IMR-90 (cell line): ENCODE results near the gene RGS3. TPM values are rescaled to one million over a fixed set of nuclear protein-coding genes. Genes with fewer than 3 reads are reported as not detected.
A peak's percentile ranks its signal among the peaks of the same experiment; 100 is the strongest.

Source experiments
- ATAC-seq: fragments of 200-7000 bp; cut with Tn5 transposase; 2 replicates; pipeline ENCODE4 v1.9.1; 2020; ENCODE audit warnings: low read depth, mild to moderate bottlenecking, moderate library complexity
- BruUV-seq: library from RNA; stranded (reverse); fragments of 400-500 nt; replicated peaks from 2 replicates; lab custom pipeline; 2021; lab: Mats Ljungman, UMichigan
- CTCF ChIA-PET: fragments of 300-600 bp; formaldehyde crosslinking; extraction: SDS; loops from one replicate; lab custom pipeline; 2021; ENCODE audit warnings: antibody characterized with exemption; lab: Yijun Ruan, JAX
- POLR2A ChIA-PET: fragments of 300-600 bp; sonication (Branson Sonifier 250); formaldehyde crosslinking; loops from one replicate; lab custom pipeline; 2022; ENCODE audit warnings: antibody characterized with exemption; ENCODE audit not compliant: unreplicated experiment; lab: Charles Lee
- DNase-seq: peaks from one replicate; pipeline ENCODE4 v3.0.0; 2013
- H2AFZ ChIP-seq: replicated peaks from 2 replicates; pipeline ENCODE3; 2013; ENCODE audit warnings: low read length, mild to moderate bottlenecking; ENCODE audit not compliant: poor library complexity
- H2AK5ac ChIP-seq: 2 replicates; pipeline ENCODE4 v1.6.1; 2013; ENCODE audit warnings: low read depth, low read length, inconsistent platforms
- H2AK9ac ChIP-seq: replicated peaks from 2 replicates; pipeline ENCODE3; 2013; ENCODE audit warnings: mild to moderate bottlenecking, low read depth, low read length, moderate library complexity; ENCODE audit not compliant: poor library complexity
- H2BK120ac ChIP-seq: 2 replicates; pipeline ENCODE4 v1.6.1; 2013; ENCODE audit warnings: low read depth, low read length, inconsistent platforms
- H2BK15ac ChIP-seq: 3 replicates; pipeline ENCODE4 v1.6.1; 2013; ENCODE audit warnings: low read depth, low read length, inconsistent platforms
- H2BK20ac ChIP-seq: 2 replicates; pipeline ENCODE4 v1.6.1; 2013; ENCODE audit warnings: low read depth, mild to moderate bottlenecking, inconsistent platforms, low read length, moderate library complexity
- H2BK5ac ChIP-seq: 2 replicates; pipeline ENCODE4 v1.6.1; 2013; ENCODE audit warnings: mild to moderate bottlenecking, low read depth, low read length, inconsistent platforms; ENCODE audit not compliant: poor library complexity, severe bottlenecking
- H3K14ac ChIP-seq: replicated peaks from 2 replicates; pipeline ENCODE4 v1.6.1; 2013; ENCODE audit warnings: low read depth, low read length, inconsistent platforms
- H3K18ac ChIP-seq: 2 replicates; pipeline ENCODE4 v1.6.1; 2013; ENCODE audit warnings: low read depth, low read length, control low read depth
- H3K23ac ChIP-seq: 2 replicates; pipeline ENCODE4 v1.6.1; 2013; ENCODE audit warnings: low read depth, low read length, inconsistent platforms
- H3K27ac ChIP-seq: 2 replicates; pipeline ENCODE4 v1.5.1; 2013; ENCODE audit warnings: mild to moderate bottlenecking, control low read depth, low read length; ENCODE audit not compliant: insufficient read depth
- H3K27me3 ChIP-seq: 2 replicates; pipeline ENCODE4 v1.6.1; 2013; ENCODE audit warnings: low read length; ENCODE audit not compliant: control insufficient read depth, insufficient read depth
- H3K36me3 ChIP-seq: 2 replicates; pipeline ENCODE4 v1.6.1; 2013; ENCODE audit warnings: low read length, mixed read lengths; ENCODE audit not compliant: control insufficient read depth, insufficient read depth
- H3K4ac ChIP-seq: 2 replicates; pipeline ENCODE4 v1.6.1; 2013; ENCODE audit warnings: low read depth, low read length, inconsistent platforms
- H3K4me1 ChIP-seq: 2 replicates; pipeline ENCODE4 v1.6.1; 2013; ENCODE audit warnings: low read length, mixed read lengths; ENCODE audit not compliant: control insufficient read depth, insufficient read depth
- H3K4me2 ChIP-seq: 2 replicates; pipeline ENCODE4 v1.6.1; 2013; ENCODE audit warnings: low read depth, mild to moderate bottlenecking, control low read depth, low read length, moderate library complexity
- H3K4me3 ChIP-seq: 2 replicates; pipeline ENCODE4 v1.5.1; 2013; ENCODE audit warnings: low read depth, mild to moderate bottlenecking, control low read depth, low read length, moderate library complexity; ENCODE audit not compliant: insufficient read depth
- H3K56ac ChIP-seq: 2 replicates; pipeline ENCODE4 v1.6.1; 2013; ENCODE audit warnings: low read length, inconsistent platforms; ENCODE audit not compliant: insufficient read depth; ENCODE audit errors: extremely low read depth
- H3K79me1 ChIP-seq, 2 experiments: 2 replicates each; pipeline ENCODE4 v1.6.1; 2013; ENCODE audit warnings: low read length in 2 of 2, inconsistent platforms in 1 of 2, low read depth in 1 of 2
- H3K9ac ChIP-seq: 2 replicates; pipeline ENCODE4 v1.6.1; 2013; ENCODE audit warnings: low read depth, low read length, control low read depth
- H3K9me1 ChIP-seq: 2 replicates; pipeline ENCODE4 v1.6.1; 2013; ENCODE audit warnings: low read length, inconsistent platforms; ENCODE audit not compliant: insufficient read depth
- H3K9me3 ChIP-seq: 2 replicates; pipeline ENCODE4 v1.6.1; 2013; ENCODE audit warnings: low read length; ENCODE audit not compliant: control insufficient read depth, insufficient read depth
- H4K20me1 ChIP-seq: 2 replicates; pipeline ENCODE4 v1.6.1; 2013; ENCODE audit warnings: low read length, inconsistent platforms; ENCODE audit not compliant: insufficient read depth
- H4K5ac ChIP-seq: 2 replicates; pipeline ENCODE4 v1.6.1; 2013; ENCODE audit warnings: mild to moderate bottlenecking, low read depth, low read length, control low read depth
- H4K8ac ChIP-seq, 2 experiments: 2 replicates each; pipeline ENCODE4 v1.6.1; 2013; ENCODE audit warnings: low read depth in 2 of 2, low read length in 2 of 2, control low read depth in 1 of 2, inconsistent platforms in 1 of 2
- H4K91ac ChIP-seq: 2 replicates; pipeline ENCODE4 v1.6.1; 2013; ENCODE audit warnings: low read depth, low read length, inconsistent platforms; ENCODE audit not compliant: insufficient read depth
- CHD1 ChIP-seq: IDR thresholded peaks from 2 replicates; pipeline ENCODE4 v1.6.1; 2012; ENCODE audit warnings: low read depth, low read length, improper control_type of control experiment
- ELK1 ChIP-seq: fragments of 150-350 bp; IDR thresholded peaks from 2 replicates; pipeline ENCODE4 v1.6.1; 2016; ENCODE audit warnings: low read depth, mild to moderate bottlenecking, low read length, moderate library complexity, borderline replicate concordance
- POLR2A ChIP-seq: IDR thresholded peaks from 2 replicates; pipeline ENCODE4 v1.6.1; 2012; ENCODE audit warnings: mild to moderate bottlenecking, low read depth, low read length
- WGBS, 2 experiments: methylation state at CpG; one replicate each; pipeline versions ENCODE4 v1.1.5 to v1.1.7; 2013; ENCODE audit warnings: missing lambda C conversion rate in 2 of 2; ENCODE audit not compliant: insufficient read length in 1 of 2; ENCODE audit errors: extremely low coverage in 2 of 2; 5-methylcytosine and 5-hydroxymethylcytosine counted together
- dilution Hi-C: fragments of 300-500 bp; cut with HindIII; formaldehyde crosslinking; loops from one replicate; pipeline ENCODE4 v1.14.3; 2018; ENCODE audit warnings: low sequenced_read_pairs; ENCODE audit not compliant: unreplicated experiment
- in situ Hi-C: fragments of 300-500 bp; cut with MboI; formaldehyde crosslinking; loops from 3 replicates; pipeline ENCODE4 v1.14.3; 2019; ENCODE audit warnings: low sequenced_read_pairs, inconsistent platforms, mixed read lengths
- intact Hi-C: fragments of 100-400 bp; cut with micrococcal nuclease; formaldehyde crosslinking; loops from 2 replicates; pipeline ENCODE4 v1.10.0; 2022
- polyA plus RNA-seq, 3 experiments: library from polyadenylated mRNA; depleted of rRNA; stranded (reverse); fragments of >200 nt; gene quantifications; 2 replicates each; pipeline ENCODE4 v1.2.3, GENCODE V29; 2012; ENCODE audit warnings: low replicate concordance in 1 of 3
- total RNA-seq: library from RNA; depleted of rRNA; stranded (reverse); fragments of >200 nt; gene quantifications from 2 replicates; pipeline ENCODE4 v1.2.3, GENCODE V29; 2012
- TF ChIP-seq, protein P1 (sequence below): fragments of 150-350 bp; IDR thresholded peaks from 2 replicates; pipeline ENCODE4 v1.6.1; 2017; ENCODE audit warnings: mild to moderate bottlenecking, antibody characterized with exemption, low read length, low read depth

Gene RGS3
- total and polyA plus RNA-seq, 2 of the 4 experiments (the other 2 are of a cell fraction) = 51.8 to 65.6 TPM

GRCh38 chr9:113481176-113481787 is 17.8 kb downstream of the RGS3 start:
- Histone ChIP-seq H2BK20ac (no peak overlapping the region), H3K9me1 (peaks cover 11% of the 10 kb centered on the region), H3K18ac (no peak overlapping the region), H3K23ac (no peak overlapping the region), H3K4me3 (no peak overlapping the region), H3K4me1 (peaks cover 18% of the 10 kb centered on the region), H3K9ac (no peak overlapping the region), H3K4ac (no peak overlapping the region), H2AFZ (no peak overlapping the region), H3K9me3 (no peaks in the 10 kb centered on the region), H2AK5ac (no peak overlapping the region), H2BK15ac (no peak overlapping the region), H4K5ac (no peak overlapping the region), H4K20me1 (no peaks in the 10 kb centered on the region; the same call in 1 of the 2 replicates), H3K36me3 (no peaks in the 10 kb centered on the region), H3K14ac (no peak overlapping the region), H4K8ac (no peak overlapping the region), H4K91ac (no peak overlapping the region), H3K4me2 (no peak overlapping the region), H3K79me1 (no peaks in the 10 kb centered on the region), H2BK120ac (peak overlapping the region; percentile 26; the same call in 1 of the 2 replicates), H2BK5ac (no peak overlapping the region), H2AK9ac (no peak overlapping the region), H3K27ac (no peak overlapping the region), H3K27me3 (no peaks in the 10 kb centered on the region), H3K56ac (no peak overlapping the region)
- in situ Hi-C loops (no loop called here), intact Hi-C loops (no loop called here), dilution Hi-C loops (no loop called here)
- ChIA-PET CTCF (no interaction called here), POLR2A (no interaction called here)
- TF ChIP-seq ELK1 (no peak), CHD1 (no peak), POLR2A (no peak)
- TF ChIP-seq, protein P1, sequence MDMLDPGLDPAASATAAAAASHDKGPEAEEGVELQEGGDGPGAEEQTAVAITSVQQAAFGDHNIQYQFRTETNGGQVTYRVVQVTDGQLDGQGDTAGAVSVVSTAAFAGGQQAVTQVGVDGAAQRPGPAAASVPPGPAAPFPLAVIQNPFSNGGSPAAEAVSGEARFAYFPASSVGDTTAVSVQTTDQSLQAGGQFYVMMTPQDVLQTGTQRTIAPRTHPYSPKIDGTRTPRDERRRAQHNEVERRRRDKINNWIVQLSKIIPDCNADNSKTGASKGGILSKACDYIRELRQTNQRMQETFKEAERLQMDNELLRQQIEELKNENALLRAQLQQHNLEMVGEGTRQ = no peak
- DNase-seq = no peak
- WGBS, 2 experiments = 66% methylated on average over 3 of the region's 7 CpGs; no CpG with 5 or more reads in 1 of the 2 experiments
- no peak for ATAC-seq
- BruUV-seq = no TSS peak
